C4-2B (cell line): Measurements from ENCODE around the gene PLXDC2.

Source experiments
- ZFX ChIP-seq: fragments of 450-650 bp; IDR thresholded peaks from 2 replicates; pipeline ENCODE4 v1.6.1; 2017
- TF ChIP-seq, protein P1 (sequence below): fragments of 450-650 bp; conservative IDR thresholded peaks from 2 replicates; pipeline ENCODE4 v1.5.1; 2017; ENCODE audit warnings: mild to moderate bottlenecking

DNA sequence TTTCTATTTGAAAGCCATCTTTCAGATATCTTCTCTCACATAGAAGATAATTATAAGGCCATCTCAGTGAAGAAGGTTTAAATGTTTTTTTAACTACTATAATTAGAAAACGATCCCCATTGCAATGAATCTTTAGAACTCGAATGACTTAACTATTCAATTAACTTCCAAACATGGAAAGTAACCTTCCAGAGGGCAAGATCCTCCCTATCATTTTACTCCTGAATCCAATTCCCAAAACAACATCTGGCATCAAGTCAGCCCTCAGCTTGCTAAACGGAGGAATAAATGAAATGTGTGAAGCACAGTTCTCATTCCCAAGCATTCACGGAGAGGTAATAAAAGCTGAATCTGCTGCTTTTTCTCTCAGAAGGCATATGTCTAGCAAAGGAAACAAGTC is 293.4 kb downstream of the PLXDC2 start:
- TF ChIP-seq, protein P1, sequence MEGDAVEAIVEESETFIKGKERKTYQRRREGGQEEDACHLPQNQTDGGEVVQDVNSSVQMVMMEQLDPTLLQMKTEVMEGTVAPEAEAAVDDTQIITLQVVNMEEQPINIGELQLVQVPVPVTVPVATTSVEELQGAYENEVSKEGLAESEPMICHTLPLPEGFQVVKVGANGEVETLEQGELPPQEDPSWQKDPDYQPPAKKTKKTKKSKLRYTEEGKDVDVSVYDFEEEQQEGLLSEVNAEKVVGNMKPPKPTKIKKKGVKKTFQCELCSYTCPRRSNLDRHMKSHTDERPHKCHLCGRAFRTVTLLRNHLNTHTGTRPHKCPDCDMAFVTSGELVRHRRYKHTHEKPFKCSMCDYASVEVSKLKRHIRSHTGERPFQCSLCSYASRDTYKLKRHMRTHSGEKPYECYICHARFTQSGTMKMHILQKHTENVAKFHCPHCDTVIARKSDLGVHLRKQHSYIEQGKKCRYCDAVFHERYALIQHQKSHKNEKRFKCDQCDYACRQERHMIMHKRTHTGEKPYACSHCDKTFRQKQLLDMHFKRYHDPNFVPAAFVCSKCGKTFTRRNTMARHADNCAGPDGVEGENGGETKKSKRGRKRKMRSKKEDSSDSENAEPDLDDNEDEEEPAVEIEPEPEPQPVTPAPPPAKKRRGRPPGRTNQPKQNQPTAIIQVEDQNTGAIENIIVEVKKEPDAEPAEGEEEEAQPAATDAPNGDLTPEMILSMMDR = no peak
- no peak for TF ChIP-seq ZFX
